ENCODE results near the gene TESK1. TPM values are rescaled to one million over a fixed set of nuclear protein-coding genes. Genes with fewer than 3 reads are reported as not detected.

Gene TESK1
- total and polyA plus RNA-seq, 2 of the 4 experiments (the other 2 are of a cell fraction) = 3.4 to 21.0 TPM

GRCh38 chr9:35649431-35650340, 44.6 kb downstream of the TESK1 start:
- H3K9me1 ChIP-seq (ENCODE audit: insufficient read depth, low read length) = peaks cover 4% of the 10 kb centered on the region; the same call in 1 of the 2 replicates
- DNase-seq (no peak), ATAC-seq (ENCODE audit: low read depth) (no peak)
- H2BK5ac ChIP-seq (ENCODE audit: low read depth, low read length, poor library complexity, severe bottlenecking) = no peak overlapping the region
- in situ Hi-C loops (cut with MboI; ENCODE audit: low sequenced_read_pairs) = loop anchor here (10.0 kb wide), 1 partner anchor 145 kb away; no protein-coding TSS in a partner anchor
- dilution Hi-C loops (cut with HindIII; ENCODE audit: low sequenced_read_pairs, unreplicated experiment) = no loop called here
- 86% methylated on average over 7 of the region's 26 CpGs; no CpG with 5 or more reads in 1 of the 2 experiments for WGBS, 2 experiments (ENCODE audit: extremely low coverage in 2 of 2, insufficient read length in 1 of 2)
- no peak overlapping the region for H3K14ac ChIP-seq (replicated peaks; ENCODE audit: low read depth, low read length)
- no peak overlapping the region for H3K23ac ChIP-seq (ENCODE audit: low read depth, low read length)
- no peak overlapping the region for H3K4me3 ChIP-seq (ENCODE audit: insufficient read depth, low read depth, low read length)
- 0 out of 4 replicates have a peak, but pooled peaks cover 0 to 4% of the 10 kb centered on the region in 2 experiments for H3K79me1 ChIP-seq (ENCODE audit: low read depth in 1 of 2, low read length in 2 of 2)
- ChIA-PET CTCF (interaction anchor here (1.5 kb wide), 1 partner anchor 8 kb away, joined by 3 read pairs; the partner anchor contains the start of genes CCDC107 and RMRP), POLR2A (ENCODE audit: unreplicated experiment) (no interaction called here)
- no peaks in the 10 kb centered on the region for H3K27me3 ChIP-seq (ENCODE audit: control insufficient read depth, insufficient read depth, low read length)
- no peak overlapping the region for H3K27ac ChIP-seq (ENCODE audit: insufficient read depth, low read length)
- no peaks in the 10 kb centered on the region for H3K36me3 ChIP-seq (ENCODE audit: control insufficient read depth, insufficient read depth, low read length)
- H4K5ac ChIP-seq (ENCODE audit: low read depth, low read length) = no peak overlapping the region
- H2BK20ac ChIP-seq (ENCODE audit: low read depth, low read length) = no peak overlapping the region
- intact Hi-C loops (cut with micrococcal nuclease) = loop anchor here (10.0 kb wide), 2 partner anchors 165 kb away; partner anchors contain the start of genes HINT2 and SPAG8
- no peaks in the 10 kb centered on the region for H3K9me3 ChIP-seq (ENCODE audit: control insufficient read depth, insufficient read depth, low read length)
- no TSS peak for BruUV-seq (replicated peaks)
- H3K4me1 ChIP-seq (ENCODE audit: control insufficient read depth, insufficient read depth, low read length) = peaks cover 14% of the 10 kb centered on the region
- H3K4me2 ChIP-seq (ENCODE audit: low read depth, low read length) = no peak overlapping the region
- H2AFZ ChIP-seq (replicated peaks; ENCODE audit: low read length, poor library complexity) = peak overlapping the region; percentile 73
- TF ChIP-seq RAD21 (IDR thresholded peaks at IDR 0.05; ENCODE audit: low read length) (no peak), MAZ (IDR thresholded peaks at IDR 0.05; ENCODE audit: borderline replicate concordance, low read depth, low read length) (no peak), CEBPB (IDR thresholded peaks at IDR 0.05; ENCODE audit: low read depth, low read length) (no peak), FOS (IDR thresholded peaks at IDR 0.05; ENCODE audit: low read depth, low read length) (no peak), RFX5 (IDR thresholded peaks at IDR 0.05; ENCODE audit: low read depth, low read length) (no peak), USF2 (IDR thresholded peaks at IDR 0.05; ENCODE audit: low read depth, low read length) (no peak), RCOR1 (IDR thresholded peaks at IDR 0.05; ENCODE audit: insufficient replicate concordance, low read length) (no peak), ELK1 (IDR thresholded peaks at IDR 0.05; ENCODE audit: borderline replicate concordance, low read depth, low read length) (no peak)
- H3K4ac ChIP-seq (ENCODE audit: low read depth, low read length) = no peak overlapping the region
- no peak overlapping the region for H2AK9ac ChIP-seq (replicated peaks; ENCODE audit: low read depth, low read length, poor library complexity)
- no peak overlapping the region for H4K91ac ChIP-seq (ENCODE audit: insufficient read depth, low read depth, low read length)
- H2AK5ac ChIP-seq (ENCODE audit: low read depth, low read length) = no peak overlapping the region
- no peak overlapping the region for H3K56ac ChIP-seq (ENCODE audit: extremely low read depth, insufficient read depth, low read length)
- H4K20me1 ChIP-seq (ENCODE audit: insufficient read depth, low read length) = no peaks in the 10 kb centered on the region
- H3K9ac ChIP-seq (ENCODE audit: low read depth, low read length) = no peak overlapping the region
- H3K18ac ChIP-seq (ENCODE audit: low read depth, low read length) = no peak overlapping the region
- H2BK15ac ChIP-seq (ENCODE audit: low read depth, low read length) = no peak overlapping the region
- no peak overlapping the region; a peak in 1 of 4 replicates for H4K8ac ChIP-seq (ENCODE audit: low read depth in 2 of 2, low read length in 2 of 2)
- H2BK120ac ChIP-seq (ENCODE audit: low read depth, low read length) = no peak overlapping the region

All from IMR-90 (cell line).